Globus pallidus (tissue), 1 donor: ENCODE measurements around the gene SVIL.

ENCODE experiments used
- DNase-seq: peaks from one replicate; pipeline ENCODE4 v3.0.0-alpha.2; 2015; ENCODE audit warnings: low spot score

The SVIL gene, protein sequence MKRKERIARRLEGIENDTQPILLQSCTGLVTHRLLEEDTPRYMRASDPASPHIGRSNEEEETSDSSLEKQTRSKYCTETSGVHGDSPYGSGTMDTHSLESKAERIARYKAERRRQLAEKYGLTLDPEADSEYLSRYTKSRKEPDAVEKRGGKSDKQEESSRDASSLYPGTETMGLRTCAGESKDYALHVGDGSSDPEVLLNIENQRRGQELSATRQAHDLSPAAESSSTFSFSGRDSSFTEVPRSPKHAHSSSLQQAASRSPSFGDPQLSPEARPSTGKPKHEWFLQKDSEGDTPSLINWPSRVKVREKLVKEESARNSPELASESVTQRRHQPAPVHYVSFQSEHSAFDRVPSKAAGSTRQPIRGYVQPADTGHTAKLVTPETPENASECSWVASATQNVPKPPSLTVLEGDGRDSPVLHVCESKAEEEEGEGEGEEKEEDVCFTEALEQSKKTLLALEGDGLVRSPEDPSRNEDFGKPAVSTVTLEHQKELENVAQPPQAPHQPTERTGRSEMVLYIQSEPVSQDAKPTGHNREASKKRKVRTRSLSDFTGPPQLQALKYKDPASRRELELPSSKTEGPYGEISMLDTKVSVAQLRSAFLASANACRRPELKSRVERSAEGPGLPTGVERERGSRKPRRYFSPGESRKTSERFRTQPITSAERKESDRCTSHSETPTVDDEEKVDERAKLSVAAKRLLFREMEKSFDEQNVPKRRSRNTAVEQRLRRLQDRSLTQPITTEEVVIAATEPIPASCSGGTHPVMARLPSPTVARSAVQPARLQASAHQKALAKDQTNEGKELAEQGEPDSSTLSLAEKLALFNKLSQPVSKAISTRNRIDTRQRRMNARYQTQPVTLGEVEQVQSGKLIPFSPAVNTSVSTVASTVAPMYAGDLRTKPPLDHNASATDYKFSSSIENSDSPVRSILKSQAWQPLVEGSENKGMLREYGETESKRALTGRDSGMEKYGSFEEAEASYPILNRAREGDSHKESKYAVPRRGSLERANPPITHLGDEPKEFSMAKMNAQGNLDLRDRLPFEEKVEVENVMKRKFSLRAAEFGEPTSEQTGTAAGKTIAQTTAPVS (N-terminal part only)

DNA sequence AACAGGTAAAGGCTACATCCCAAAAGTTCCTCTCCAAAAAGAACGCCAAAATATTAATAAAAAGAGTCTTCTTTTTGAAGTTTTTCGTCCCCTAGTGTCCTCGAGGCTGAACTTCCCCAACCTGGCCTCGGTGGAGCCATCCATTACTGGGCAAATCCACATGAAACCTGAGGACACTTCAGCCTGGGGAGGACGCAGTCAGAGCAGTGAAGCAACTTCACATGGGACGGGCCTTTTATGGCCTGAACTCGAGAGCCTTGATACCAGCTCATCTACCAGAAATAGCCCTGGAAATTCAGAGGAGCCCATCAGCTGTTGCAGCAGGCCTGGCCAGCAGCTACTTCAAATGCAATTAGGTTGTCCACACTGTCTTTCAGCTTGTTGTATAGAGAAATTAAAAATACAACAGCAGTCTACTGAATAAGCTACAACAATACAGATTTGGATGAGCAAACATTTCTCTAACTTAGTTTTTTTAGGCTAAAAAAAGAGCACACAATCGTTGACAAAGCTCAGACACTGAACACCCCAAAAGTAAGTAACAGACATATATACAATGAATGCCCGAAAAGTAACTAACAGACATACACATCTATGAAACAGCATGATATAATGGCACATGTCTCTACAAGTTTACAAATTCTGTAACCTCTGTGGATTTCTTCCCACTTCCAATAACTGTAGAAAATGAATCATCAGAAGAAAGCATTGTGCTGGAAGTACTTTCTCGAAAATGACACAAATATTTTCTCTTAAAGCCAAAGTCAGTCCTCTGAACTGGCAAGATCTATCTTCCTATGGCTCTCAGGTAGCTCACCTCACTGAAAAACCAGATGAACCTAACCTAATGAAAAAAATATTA is at the start of gene SVIL:
TSS of gene SVIL (minus strand) at position 208 of the 862 bp plus-strand sequence. CDS start 79,913 bp downstream, outside the sequence.
- DNase-seq: no peak

DNA sequence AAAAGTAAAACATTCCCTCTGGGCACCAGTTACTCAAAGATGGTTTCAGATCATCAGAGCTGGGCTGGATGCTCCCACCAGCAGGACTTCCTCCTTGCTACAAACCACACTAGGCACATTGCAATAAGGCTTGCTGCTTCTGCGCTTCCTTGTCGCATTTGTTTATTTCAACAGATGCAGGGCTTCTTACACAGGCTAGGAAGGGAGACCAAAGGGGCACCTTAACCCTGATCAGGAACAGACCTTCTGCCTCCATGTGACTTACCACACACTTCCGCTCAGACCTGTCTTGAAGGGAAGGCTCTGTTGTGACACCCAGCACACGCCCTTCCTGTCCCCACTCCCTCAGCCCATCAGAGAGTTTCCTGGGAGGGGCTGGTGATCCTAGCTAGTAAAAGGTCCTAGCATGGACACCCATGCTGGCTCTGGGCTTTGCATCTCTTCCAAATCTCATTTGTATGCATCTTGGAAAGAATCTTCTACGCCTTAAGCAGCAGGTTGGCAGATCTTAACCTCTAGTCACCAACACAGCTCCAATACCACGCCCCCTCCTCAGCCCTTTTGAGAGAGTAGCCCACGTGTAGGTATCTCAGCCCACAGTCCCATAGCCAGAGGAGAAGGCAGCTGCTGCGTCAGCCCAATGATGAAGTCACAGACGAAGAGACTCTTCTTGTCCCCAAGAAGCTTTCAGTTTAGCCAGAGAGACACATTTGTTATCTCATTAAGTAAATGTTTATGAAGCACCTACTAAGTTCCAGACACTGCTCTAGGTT is 47.1 kb upstream of the SVIL start:
- DNase-seq: no peak

DNA sequence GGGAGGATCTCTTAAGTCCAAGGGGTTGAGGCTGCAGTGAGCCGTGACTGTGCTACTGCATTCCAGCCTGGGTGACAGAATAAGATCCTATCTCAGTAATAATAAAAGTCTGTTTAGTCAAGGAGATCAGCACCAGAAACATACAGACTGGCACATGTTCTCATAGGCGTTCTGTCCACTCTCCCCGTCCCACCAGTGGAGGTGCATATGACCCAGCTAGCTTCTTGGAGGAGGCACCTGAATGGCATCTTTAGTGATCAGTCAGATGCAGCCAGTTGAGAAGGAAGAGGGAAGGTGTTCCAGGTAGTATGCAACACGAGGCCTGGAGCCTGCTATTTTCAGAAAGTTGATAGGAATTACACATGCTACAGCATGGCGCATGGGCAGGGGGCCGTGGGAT is 45.3 kb upstream of the SVIL start:
- no peak for DNase-seq

DNA sequence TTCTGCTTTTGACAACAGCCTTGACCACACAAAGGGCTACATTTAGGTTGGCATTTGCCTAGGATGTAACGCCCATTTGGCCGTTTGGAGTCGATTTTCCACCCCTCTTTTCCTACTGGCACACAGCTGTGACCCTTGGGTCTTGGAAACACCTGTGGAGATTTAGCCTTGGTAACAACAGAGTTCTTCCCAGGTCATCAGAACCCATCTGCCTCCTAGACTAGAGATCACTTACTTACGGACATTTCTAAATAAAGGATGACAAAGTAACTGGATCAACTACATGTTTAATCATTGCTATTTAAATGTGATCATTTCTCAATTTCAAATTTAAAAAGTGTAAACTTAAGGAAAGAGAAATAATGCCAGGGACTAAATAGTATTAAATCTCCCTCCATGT is 42.0 kb upstream of the SVIL start:
- no peak for DNase-seq

DNA sequence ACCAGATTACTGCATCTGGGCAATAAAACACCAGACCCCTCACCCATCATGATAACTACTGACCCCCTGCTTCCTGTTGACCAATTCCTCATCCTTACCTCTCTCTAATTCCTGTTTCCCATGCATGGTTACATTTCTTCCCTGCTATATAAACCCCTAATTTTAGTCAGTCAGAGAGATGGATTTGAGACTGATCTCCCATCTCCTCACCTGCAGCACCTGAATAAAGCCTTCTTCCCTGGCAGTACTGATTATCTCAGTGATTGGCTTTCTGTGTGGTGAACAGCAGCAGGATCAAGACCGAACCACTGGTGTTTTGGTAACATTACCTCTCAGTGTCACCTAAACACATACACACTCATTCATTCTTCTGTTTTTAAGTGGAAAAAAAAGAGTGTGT is 41.2 kb upstream of the SVIL start:
- no peak for DNase-seq

DNA sequence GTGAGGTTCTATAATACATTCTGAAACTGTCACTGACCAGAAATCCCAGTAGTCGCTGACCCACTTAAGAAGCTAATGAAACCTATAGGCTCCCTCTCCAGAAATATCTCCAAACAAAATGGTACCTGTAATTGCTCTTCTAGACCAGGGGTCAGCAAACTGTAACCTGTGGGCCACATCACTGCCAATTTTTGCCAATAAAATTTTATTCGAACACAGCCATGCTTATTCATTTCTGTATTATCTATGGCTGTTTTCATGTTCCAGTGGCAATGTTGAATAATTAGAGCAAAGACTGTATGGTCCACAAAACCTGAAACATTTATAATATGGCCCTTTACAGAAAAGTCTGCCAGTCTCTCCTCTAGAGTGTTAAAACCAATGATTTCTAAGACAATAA is 37.2 kb upstream of the SVIL start:
- no peak for DNase-seq

DNA sequence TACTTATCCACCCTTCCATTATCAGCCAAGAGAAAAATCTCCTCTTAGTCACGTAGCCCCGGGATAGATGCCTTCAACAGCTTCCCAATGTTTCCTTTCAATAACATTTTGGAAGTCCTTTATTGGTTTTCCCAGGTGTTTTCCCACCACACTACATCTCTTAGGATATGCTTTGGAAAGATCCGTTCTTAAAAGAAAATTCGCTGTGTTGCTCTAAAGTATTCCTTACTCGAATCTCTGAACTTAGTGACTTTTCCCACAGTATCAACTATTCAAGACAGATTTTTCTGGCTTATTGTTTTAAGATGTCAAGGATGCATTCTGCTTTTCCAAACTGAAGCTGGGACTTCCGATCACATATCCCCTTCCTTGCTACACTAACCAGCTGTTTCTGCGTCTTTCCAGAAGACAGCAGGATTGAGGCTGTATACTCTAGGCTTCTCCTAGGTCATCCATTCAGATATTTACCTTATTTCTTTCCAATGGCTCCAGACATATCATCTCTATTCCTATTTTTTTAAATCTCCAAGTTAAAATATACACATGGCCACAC is 36.5 kb upstream of the SVIL start:
- DNase-seq: no peak

DNA sequence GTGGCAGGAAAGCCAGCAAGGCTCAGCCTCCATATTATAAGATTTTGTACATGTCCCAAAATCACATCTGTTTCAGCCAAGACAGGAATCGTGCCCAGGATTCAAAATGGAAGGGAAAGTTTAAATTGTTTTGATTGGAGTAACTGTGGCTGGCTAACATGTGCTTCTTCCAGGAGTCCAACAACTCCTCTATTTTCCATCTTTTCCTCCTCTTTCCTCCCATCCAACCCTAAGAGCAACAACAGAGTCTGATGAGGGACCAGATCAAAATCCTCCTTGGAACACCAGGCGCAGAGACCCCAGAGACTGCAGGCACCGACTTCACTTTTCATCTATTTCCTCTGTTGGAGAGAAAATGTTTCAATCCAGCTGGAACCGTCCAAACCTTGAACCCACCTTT is 36.0 kb upstream of the SVIL start:
- DNase-seq: no peak

DNA sequence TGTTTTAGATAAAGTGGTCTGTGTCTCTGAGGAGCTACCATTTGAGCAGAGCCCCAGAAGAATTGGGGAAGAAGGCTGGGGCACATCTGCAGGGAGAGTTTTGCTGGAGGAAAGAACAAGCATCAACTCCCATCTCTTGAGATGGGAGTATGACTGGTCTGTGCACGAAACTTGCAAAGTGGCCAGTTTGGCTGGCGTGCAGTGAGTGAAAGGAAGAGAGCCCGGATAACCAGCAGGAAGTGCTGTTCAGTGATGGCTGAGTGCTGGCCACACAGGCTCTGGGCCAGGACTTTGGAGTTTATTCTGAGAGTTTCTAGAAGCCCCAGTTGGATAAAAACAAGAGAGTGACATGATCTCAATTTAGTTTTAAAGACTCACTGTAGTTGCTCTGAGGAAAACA is 34.4 kb upstream of the SVIL start:
- DNase-seq: no peak

DNA sequence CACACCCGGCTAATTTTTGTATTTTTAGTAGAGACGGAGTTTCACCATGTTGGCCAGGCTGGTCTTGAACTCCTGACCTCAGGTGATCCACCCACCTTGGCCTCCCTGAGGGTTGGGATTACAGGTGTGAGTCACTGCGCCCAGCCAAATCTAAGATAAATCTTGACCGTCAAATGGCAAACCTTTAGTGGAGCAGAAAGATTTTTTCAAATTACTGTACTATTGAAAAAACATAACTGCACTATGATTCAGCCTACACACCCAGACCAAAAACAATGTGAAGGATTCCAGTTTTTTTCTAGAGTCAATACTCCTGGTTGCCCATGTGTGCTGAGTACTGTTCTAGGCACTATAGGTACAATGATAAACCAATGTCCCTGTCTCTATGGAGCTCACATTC is 33.9 kb upstream of the SVIL start:
- no peak for DNase-seq

DNA sequence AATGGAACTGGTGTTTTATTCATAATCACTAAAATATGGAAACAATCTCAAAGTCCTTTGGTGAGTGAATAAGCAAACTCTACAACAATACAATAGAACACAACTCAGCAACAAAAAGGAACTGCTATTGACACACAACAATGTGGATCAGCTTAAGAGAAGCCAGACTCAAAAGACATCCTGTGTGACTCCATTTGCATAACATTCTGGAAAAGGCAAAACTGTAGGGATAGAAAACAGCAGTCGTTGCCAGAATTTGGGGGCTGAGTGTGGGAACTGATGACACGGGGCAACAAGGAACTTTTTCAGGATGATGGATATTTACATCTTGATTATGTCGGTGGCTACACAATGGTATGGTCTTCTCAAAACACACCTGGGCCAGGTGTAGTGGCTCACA is 32.4 kb upstream of the SVIL start:
- DNase-seq: no peak

DNA sequence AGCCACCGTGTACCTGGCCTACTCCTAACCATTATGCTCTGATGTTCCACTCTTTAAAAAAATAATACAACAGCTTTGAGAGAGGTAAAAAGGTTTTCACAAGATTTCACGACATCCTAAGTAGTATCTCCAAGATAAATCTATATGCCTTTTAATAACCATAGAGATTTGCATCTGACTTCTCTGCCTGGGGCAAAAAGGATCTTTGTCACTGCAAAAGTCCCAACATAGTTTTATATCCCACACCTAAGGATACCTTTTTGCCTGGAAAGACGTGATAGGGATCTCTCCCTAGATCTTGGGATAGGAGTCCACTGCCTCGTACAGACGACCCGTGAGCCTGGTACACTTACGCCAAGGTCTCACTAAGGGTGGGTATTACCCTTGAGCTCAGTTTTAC is 31.4 kb upstream of the SVIL start:
- DNase-seq: no peak

DNA sequence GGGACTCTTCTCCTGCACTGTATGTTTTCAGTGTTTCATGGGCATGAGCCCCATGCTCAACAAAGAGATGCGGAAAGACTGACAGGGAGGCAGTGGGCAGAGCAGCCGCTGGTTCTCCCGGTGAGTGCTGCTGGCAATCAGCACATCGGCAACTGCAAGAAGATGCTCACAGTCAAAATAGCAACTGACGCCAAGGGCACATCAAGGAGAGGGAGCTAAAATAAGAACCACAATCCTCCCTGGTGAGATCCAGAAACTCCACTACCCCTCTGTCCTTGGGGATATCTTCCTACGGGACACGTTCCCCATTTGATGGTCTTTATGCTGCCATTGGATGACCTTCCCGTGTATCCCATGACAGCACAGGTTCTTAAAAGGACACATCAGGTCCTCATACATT is 28.9 kb upstream of the SVIL start:
- no peak for DNase-seq

DNA sequence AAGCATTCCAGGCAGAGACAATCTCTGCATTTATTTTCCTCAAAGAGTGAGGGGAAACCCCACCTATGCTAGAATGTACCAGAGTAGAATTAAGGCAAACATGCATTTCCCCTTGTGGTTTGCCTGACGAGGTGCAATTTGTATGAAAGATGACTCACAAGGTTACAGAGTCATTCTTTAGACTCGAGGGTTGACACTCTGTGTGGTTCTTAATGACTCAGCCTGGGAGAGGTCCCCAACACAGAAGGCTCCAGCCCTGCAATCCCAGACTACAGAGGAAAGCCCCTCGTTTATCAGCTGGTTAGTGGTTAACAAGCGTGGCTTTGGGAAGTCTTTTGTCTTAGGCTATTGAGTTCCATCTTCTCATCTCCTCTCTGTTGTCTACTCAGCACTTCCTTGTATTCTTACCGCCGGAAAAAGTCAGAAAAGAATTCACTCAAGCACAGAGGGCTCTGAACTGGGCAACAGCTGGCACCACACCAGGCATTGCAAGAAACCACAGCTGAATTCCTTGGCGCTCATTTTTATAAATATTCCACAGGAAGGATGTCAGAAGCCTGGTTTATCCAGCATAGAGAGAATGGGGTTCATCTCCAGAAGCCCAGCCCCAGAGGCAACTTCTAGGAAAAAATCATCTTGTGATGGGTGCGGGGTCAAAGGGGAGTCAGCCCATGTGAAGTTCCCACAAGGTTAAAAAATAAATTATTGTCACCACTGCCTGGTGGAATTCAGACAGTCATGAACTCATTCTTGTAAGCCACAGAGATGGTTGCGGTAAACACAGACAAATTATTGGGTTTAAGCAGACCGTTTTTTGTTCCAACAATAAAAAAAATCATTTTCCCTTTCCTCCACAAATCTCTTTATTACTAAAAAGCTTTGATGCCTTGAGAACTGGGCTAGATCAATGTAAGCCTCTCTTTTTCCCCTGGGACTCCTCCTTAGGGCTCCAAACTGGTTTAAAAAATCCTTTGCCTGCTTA is 24.5 kb upstream of the SVIL start:
- no peak for DNase-seq

DNA sequence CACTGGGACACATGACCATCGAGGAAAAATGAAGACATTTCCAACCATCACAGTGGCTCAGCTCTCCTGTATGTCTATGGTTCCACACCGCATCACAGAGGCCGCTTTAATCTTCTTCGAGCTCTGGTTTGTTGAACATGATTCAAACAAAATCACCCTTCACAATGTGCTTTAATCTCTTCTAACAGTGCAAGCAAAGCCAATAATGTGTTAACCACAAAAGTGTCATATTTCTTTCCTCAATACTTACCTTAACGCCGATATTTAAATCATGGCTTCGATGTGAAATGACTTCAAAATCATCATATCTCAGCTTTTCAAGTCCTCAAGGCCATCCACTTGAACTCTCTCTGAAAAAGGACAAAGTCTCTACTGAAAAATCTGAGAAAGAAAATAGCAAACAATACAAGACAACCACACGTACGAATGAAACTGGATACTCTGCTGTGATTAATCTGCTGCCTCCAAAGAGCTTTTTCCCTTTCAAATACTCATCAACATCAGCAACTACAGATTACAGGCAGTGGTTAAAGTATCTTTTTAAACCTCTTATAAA is 23.0 kb upstream of the SVIL start:
- no peak for DNase-seq

DNA sequence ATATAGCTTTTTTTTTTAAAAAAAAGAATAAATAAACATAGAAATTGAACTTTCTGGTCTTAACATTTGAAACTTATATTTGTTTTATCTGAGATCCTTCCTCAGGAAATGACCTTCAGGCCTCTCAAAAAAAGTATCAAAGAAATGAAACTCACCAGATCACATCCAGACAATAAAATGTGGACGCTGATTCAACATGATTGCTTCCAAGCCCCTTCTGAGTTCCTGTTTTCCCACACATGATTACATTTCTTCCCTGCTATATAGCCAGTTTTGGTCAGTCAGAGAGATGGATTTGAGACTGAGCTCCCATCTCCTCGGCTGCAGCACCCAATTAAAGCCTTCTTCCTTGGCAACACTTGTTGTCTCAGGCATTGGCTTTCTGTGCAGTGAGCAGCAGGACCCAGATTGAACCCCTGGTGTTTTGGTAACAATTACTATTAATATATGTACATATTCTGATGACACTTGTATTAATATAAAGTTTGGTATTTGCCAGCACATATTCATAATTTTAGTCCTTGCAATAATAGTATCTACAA is 21.8 kb upstream of the SVIL start:
- DNase-seq: no peak

DNA sequence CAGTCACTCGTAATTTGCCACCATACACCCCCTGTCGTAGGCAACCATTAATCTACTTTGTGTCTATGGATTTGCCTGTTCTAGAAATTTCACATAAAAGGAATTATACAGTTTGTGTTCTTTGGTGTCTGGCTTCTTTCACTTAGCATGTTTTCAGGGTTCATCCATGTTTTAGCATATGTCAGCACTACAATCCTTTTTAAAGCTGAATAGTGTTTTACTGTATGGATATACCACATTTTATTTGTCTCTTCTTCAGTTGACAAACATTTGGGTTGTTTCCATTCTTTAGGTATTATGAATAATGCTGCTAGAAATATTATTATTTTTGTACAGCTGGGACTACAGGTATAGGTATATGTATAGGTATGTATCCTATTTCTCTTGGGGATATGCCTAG is 17.4 kb upstream of the SVIL start:
- no peak for DNase-seq

DNA sequence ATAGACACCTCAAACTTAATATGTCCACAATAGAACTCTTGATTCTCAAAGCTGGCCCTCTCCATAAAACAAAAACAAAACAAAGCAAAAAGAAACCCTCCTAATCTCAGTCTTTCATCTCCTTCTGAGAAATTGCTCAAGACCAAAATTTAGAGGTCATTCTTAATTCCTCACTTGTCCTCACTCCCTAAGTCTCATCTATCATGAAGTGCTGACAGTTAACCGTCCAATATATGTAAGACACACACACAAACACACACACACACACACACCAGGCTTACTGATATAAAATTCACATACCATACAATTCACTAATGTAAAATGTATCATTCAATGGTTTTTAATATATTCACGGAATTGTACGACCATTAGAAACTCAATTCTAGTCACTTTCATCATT is 17.0 kb upstream of the SVIL start:
- no peak for DNase-seq

DNA sequence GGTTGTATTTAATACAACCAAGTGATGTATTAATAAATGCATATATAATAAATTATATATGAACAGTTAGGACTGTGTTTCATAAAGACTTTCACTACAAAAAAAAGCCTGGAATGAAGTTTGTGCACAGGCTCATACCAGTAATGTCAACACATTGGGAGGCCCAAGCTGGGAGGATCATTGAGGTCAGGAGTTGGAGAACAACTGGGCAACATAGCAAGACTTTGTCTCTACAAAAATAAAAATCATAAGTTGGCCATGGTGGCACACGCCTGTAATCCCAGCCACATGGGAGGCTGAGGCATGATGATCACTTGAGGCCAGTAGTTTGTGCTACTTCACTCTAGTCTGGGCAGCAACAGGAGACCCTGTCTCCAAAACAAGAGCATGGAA is 15.8 kb upstream of the SVIL start:
- no peak for DNase-seq
